B cell (primary cell): ENCODE data around the gene TXNDC11. TPM values are rescaled to one million over a fixed set of nuclear protein-coding genes. Genes with fewer than 3 reads are reported as not detected.
A peak's percentile ranks its signal among the peaks of the same experiment; 100 is the strongest.

Experiments used
- ATAC-seq: fragments of 200-7000 bp; cut with Tn5 transposase; one replicate; pipeline ENCODE4 v1.10.0; 2021; ENCODE audit warnings: low read depth, mild to moderate bottlenecking, moderate number of reproducible peaks, moderate library complexity
- CTCF ChIA-PET: fragments of 350-600 bp; sonication (Branson Sonifier 250); formaldehyde crosslinking; loops from one replicate; lab custom pipeline; 2021; ENCODE audit warnings: antibody characterized with exemption, inconsistent platforms; lab: Charles Lee
- POLR2A ChIA-PET: fragments of 350-600 bp; sonication (Branson Sonifier 250); formaldehyde crosslinking; loops from one replicate; lab custom pipeline; 2021; ENCODE audit warnings: antibody characterized with exemption; lab: Charles Lee
- DNase-seq: peaks from one replicate; pipeline ENCODE4 v3.0.0; 2013
- H2AFZ ChIP-seq: 2 replicates; pipeline ENCODE4 v1.6.1; 2012; ENCODE audit warnings: mild to moderate bottlenecking, low read depth, low read length; ENCODE audit not compliant: insufficient read depth, poor library complexity, severe bottlenecking
- H3K27ac ChIP-seq, 2 donors: 1 replicate in 1 of 2; 2 replicates in 1 of 2; pipeline ENCODE4 v1.5.1; 2012 to 2013; ENCODE audit warnings: low read length in 2 of 2, mild to moderate bottlenecking in 2 of 2, moderate library complexity in 1 of 2
- H3K27me3 ChIP-seq, 4 experiments: fragments of 200-600 bp in 1 of 4; sonication (generic) in 1 of 4; replicated peaks in 1 of 4; 1 replicate in 2 of 4; 2 replicates in 2 of 4; pipeline versions ENCODE4 v1.6.1 to v1.7.0; 2013 to 2016; ENCODE audit warnings: low read length in 3 of 4, mild to moderate bottlenecking in 2 of 4, mixed read lengths in 1 of 4, moderate library complexity in 1 of 4; ENCODE audit not compliant: insufficient read depth in 4 of 4, control insufficient read depth in 3 of 4; ENCODE audit errors: control extremely low read depth in 1 of 4
- H3K36me3 ChIP-seq, 2 experiments: replicated peaks in 1 of 2; 1 replicate in 1 of 2; 2 replicates in 1 of 2; pipeline versions ENCODE4 v1.6.1 to v1.7.1; 2013; ENCODE audit warnings: low read length in 1 of 2; ENCODE audit not compliant: insufficient read depth in 2 of 2, control insufficient read depth in 1 of 2; ENCODE audit errors: control extremely low read depth in 1 of 2, extremely low read depth in 1 of 2
- H3K4me1 ChIP-seq, 2 donors: fragments of 200-600 bp in 1 of 2; sonication (generic) in 1 of 2; 1 replicate in 1 of 2; 2 replicates in 1 of 2; pipeline versions ENCODE4 v1.5.1 to v1.6.1; 2013 to 2017; ENCODE audit warnings: low read length in 2 of 2; ENCODE audit not compliant: control insufficient read depth in 2 of 2, insufficient read depth in 2 of 2
- H3K4me2 ChIP-seq: replicated peaks from 2 replicates; pipeline ENCODE3; 2012; ENCODE audit warnings: mild to moderate bottlenecking, low read depth, low read length; ENCODE audit not compliant: poor library complexity, severe bottlenecking
- H3K4me3 ChIP-seq, 5 experiments: fragments of 200-600 bp in 1 of 5; sonication (generic) in 1 of 5; 1 replicate in 3 of 5; 2 replicates in 2 of 5; pipeline versions ENCODE4 v1.5.1 to v1.7.0; 2011 to 2016; ENCODE audit warnings: low read length in 4 of 5, mild to moderate bottlenecking in 4 of 5, low read depth in 2 of 5, control low read depth in 1 of 5, moderate library complexity in 1 of 5; ENCODE audit not compliant: insufficient read depth in 1 of 5; ENCODE audit errors: control extremely low read depth in 1 of 5, extremely low read depth in 1 of 5
- H3K79me2 ChIP-seq: fragments of 200-600 bp; sonication (generic); one replicate; pipeline ENCODE4 v1.6.0; 2016; ENCODE audit warnings: low read length; ENCODE audit not compliant: control insufficient read depth, insufficient read depth
- H3K9ac ChIP-seq: fragments of 200-600 bp; sonication (generic); 2 replicates; pipeline ENCODE4 v1.6.1; 2017; ENCODE audit warnings: mild to moderate bottlenecking, low read length, moderate library complexity
- H3K9me3 ChIP-seq, 3 donors: one replicate each; pipeline versions ENCODE4 v1.6.1 to v1.7.1; 2013; ENCODE audit warnings: low read length in 2 of 3; ENCODE audit not compliant: control insufficient read depth in 2 of 3, insufficient read depth in 1 of 3; ENCODE audit errors: control extremely low read depth in 1 of 3
- H4K20me1 ChIP-seq: 2 replicates; pipeline ENCODE4 v1.6.0; 2012; ENCODE audit warnings: mild to moderate bottlenecking, low read length; ENCODE audit not compliant: insufficient read depth, control insufficient read depth, poor library complexity, severe bottlenecking
- H3K27ac Mint-ChIP-seq: one replicate; pipeline ENCODE4 v1.8.0; 2021; ENCODE audit warnings: mixed read lengths
- H3K27me3 Mint-ChIP-seq: one replicate; pipeline ENCODE4 v1.8.0; 2021; ENCODE audit warnings: mixed read lengths
- H3K4me1 Mint-ChIP-seq: one replicate; pipeline ENCODE4 v1.8.0; 2021; ENCODE audit warnings: mixed read lengths
- H3K4me3 Mint-ChIP-seq: one replicate; pipeline ENCODE4 v1.8.0; 2021; ENCODE audit warnings: mixed read lengths
- H3K9me3 Mint-ChIP-seq: one replicate; pipeline ENCODE4 v1.8.0; 2022; ENCODE audit warnings: mixed read lengths; ENCODE audit not compliant: insufficient read depth
- CTCF ChIP-seq: fragments of 200-600 bp; IDR thresholded peaks from one replicate; pipeline ENCODE4 v1.8.0; 2022; ENCODE audit warnings: antibody characterized with exemption, mild to moderate bottlenecking
- EZH2 ChIP-seq: IDR thresholded peaks from 2 replicates; pipeline ENCODE4 v1.6.1; 2012; ENCODE audit warnings: borderline replicate concordance, low read depth, mild to moderate bottlenecking, moderate library complexity, low read length; ENCODE audit not compliant: insufficient read depth, poor library complexity, severe bottlenecking
- WGBS: methylation state at CpG from one replicate; pipeline ENCODE4 v1.1.5; 2013; ENCODE audit warnings: missing lambda C conversion rate; ENCODE audit not compliant: insufficient coverage; 5-methylcytosine and 5-hydroxymethylcytosine counted together
- intact Hi-C: fragments of 100-400 bp; cut with micrococcal nuclease; formaldehyde crosslinking; loops from one replicate; pipeline ENCODE4 v1.10.0; 2022
- polyA plus RNA-seq: library from polyadenylated mRNA; depleted of rRNA; stranded (reverse); fragments of >200 nt; gene quantifications from 2 replicates; pipeline ENCODE4 v1.2.3, GENCODE V29; 2012
- total RNA-seq, 2 donors: library from RNA; stranded (reverse); fragments of 120-200 nt in 1 of 2; gene quantifications; 1 replicate in 1 of 2; 2 replicates in 1 of 2; pipeline versions ENCODE4 v1.2.3 to v1.2.4, GENCODE V29; 2013 to 2022

The TXNDC11 gene
- total and polyA plus RNA-seq, 2 donors (not counting 1 experiment from before 2014, with no cell fraction given), result 50.2 to 76.9 TPM

- Mint-ChIP-seq H3K4me1 (peaks cover 14% of the 10 kb centered on the region), H3K4me3 (no peak overlapping the region), H3K9me3 (no peaks in the 10 kb centered on the region), H3K27ac (no peak overlapping the region), H3K27me3 (no peaks in the 10 kb centered on the region)
- TF ChIP-seq CTCF (no peak), EZH2 (no peak)
- Histone ChIP-seq H3K27me3 (no peaks in the 10 kb centered on the region), H3K36me3 (no peaks in the 10 kb centered on the region), H3K4me2 (no peak overlapping the region), H2AFZ (no peak overlapping the region), H3K27ac (no peak overlapping the region), H3K4me1 (peaks cover 7 to 16% of the 10 kb centered on the region in 2 donors), H4K20me1 (no peaks in the 10 kb centered on the region), H3K9me3 (no peaks in the 10 kb centered on the region), H3K4me3 (no peak overlapping the region), H3K9ac (no peak overlapping the region), H3K79me2 (peaks cover 3% of the 10 kb centered on the region)
- 94% methylated on average over 5 of the region's 5 CpGs for WGBS
- ATAC-seq (no peak), DNase-seq (no peak)
- intact Hi-C loops, result no loop called here
- POLR2A ChIA-PET, result no interaction called here
- CTCF ChIA-PET, result interaction anchor here (1.5 to 2.1 kb wide), 2 partner anchors 105 to 673 kb away, joined by 3 to 7 read pairs; no protein-coding TSS in a partner anchor
Measured at GRCh38 chr16:11637320-11637719, 105.3 kb downstream of the TXNDC11 start.

GRCh38 chr16:11636172-11636721 is 106.4 kb downstream of the TXNDC11 start:
- H4K20me1 ChIP-seq, result no peaks in the 10 kb centered on the region
- ChIA-PET POLR2A (no interaction called here), CTCF (interaction anchor here (0.6 to 2.1 kb wide), 4 partner anchors 17 to 676 kb away, joined by 3 to 8 read pairs (median 6); no protein-coding TSS in a partner anchor)
- H3K4me1 Mint-ChIP-seq, result peaks cover 13% of the 10 kb centered on the region
- no peak for ATAC-seq
- H3K36me3 ChIP-seq, result no peaks in the 10 kb centered on the region
- no peak overlapping the region for H3K4me3 ChIP-seq
- no peak overlapping the region for H2AFZ ChIP-seq
- WGBS, result 61% methylated on average over 12 of the region's 14 CpGs
- H3K4me2 ChIP-seq, result no peak overlapping the region
- DNase-seq, result peak; percentile 31
- no peaks in the 10 kb centered on the region for H3K9me3 ChIP-seq
- peaks cover 3 to 14% of the 10 kb centered on the region in 2 donors for H3K4me1 ChIP-seq
- H3K27me3 Mint-ChIP-seq, result no peaks in the 10 kb centered on the region
- TF ChIP-seq EZH2 (no peak), CTCF (no peak)
- no peak overlapping the region for H3K9ac ChIP-seq
- intact Hi-C loops, result no loop called here
- no peaks in the 10 kb centered on the region for H3K9me3 Mint-ChIP-seq
- H3K79me2 ChIP-seq, result peaks cover 3% of the 10 kb centered on the region
- H3K4me3 Mint-ChIP-seq, result no peak overlapping the region
- no peaks in the 10 kb centered on the region for H3K27me3 ChIP-seq
- no peak overlapping the region for H3K27ac Mint-ChIP-seq
- H3K27ac ChIP-seq, result no peak overlapping the region
